T-helper 1 cell treated with Interleukin-12 subunit alpha and Interleukin-12 subunit beta and Interleukin-4 antibody, amounts not matched to agents 30 μg/mL and 1 μg/mL, for 36 hours (primary cell): Measurements from ENCODE around the gene VWA8.
"Not testable (repeated sequence)": the region's sequence is repeated elsewhere in the genome, so short reads cannot be mapped to it uniquely, and the experiment has no call there.

Experiments used
- H3K27ac Mint-ChIP-seq: one replicate; pipeline ENCODE4 v1.8.0; 2021; ENCODE audit warnings: mild to moderate bottlenecking, mixed read lengths
- H3K27me3 Mint-ChIP-seq: one replicate; pipeline ENCODE4 v1.8.0; 2021; ENCODE audit warnings: low read depth, mixed read lengths
- H3K36me3 Mint-ChIP-seq: one replicate; pipeline ENCODE4 v1.8.0; 2021; ENCODE audit warnings: low read depth, mixed read lengths
- H3K4me1 Mint-ChIP-seq: one replicate; pipeline ENCODE4 v1.8.0; 2021; ENCODE audit warnings: low read depth, mixed read lengths
- H3K4me3 Mint-ChIP-seq: one replicate; pipeline ENCODE4 v1.8.0; 2021; ENCODE audit warnings: mild to moderate bottlenecking, moderate library complexity, mixed read lengths
- H3K9me3 Mint-ChIP-seq: one replicate; pipeline ENCODE4 v1.8.0; 2021; ENCODE audit warnings: mixed read lengths

Gene VWA8

DNA sequence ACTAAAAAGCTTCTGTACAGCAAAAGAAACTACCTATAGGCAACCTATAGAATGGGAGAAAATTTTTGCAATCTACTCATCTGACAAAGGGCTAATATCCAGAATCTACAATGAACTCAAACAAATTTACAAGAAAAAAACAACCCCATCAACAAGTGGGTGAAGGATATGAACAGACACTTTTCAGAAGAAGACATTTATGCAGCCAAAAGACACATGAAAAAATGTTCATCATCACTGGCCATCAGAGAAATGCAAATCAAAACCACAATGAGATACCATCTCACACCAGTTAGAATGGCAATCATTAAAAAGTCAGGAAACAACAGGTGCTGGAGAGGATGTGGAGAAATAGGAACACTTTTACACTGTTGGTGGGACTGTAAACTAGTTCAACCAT is 324.3 kb downstream of the VWA8 start:
- H3K36me3 Mint-ChIP-seq, H3K9me3 Mint-ChIP-seq, H3K27me3 Mint-ChIP-seq, H3K27ac Mint-ChIP-seq, H3K4me1 Mint-ChIP-seq, H3K4me3 Mint-ChIP-seq: not testable (repeated sequence)

DNA sequence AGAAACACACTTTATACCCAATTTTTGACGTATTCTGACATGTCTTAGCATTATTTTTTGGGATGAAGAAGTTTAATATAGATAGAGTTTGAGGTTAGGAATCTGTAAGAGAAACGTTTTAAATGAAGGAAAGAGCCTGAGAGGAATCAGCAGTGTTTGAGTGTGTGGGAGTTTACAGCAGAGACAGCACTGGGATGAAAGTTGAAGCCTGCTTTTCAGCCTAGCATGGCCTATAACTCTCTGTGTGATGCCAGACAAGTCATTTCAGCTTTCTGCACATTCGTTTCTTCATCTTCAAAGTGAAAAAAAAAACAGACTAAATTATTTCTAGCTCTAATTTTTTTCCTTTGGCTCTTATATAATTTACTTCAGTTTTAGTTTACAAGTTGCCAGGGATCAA is 326.5 kb downstream of the VWA8 start:
- H3K27ac Mint-ChIP-seq: no peak overlapping the region
- peaks cover 3% of the 10 kb centered on the region for H3K36me3 Mint-ChIP-seq
- no peak overlapping the region for H3K4me3 Mint-ChIP-seq
- H3K9me3 Mint-ChIP-seq: no peaks in the 10 kb centered on the region
- no peaks in the 10 kb centered on the region for H3K27me3 Mint-ChIP-seq
- H3K4me1 Mint-ChIP-seq: no peaks in the 10 kb centered on the region

DNA sequence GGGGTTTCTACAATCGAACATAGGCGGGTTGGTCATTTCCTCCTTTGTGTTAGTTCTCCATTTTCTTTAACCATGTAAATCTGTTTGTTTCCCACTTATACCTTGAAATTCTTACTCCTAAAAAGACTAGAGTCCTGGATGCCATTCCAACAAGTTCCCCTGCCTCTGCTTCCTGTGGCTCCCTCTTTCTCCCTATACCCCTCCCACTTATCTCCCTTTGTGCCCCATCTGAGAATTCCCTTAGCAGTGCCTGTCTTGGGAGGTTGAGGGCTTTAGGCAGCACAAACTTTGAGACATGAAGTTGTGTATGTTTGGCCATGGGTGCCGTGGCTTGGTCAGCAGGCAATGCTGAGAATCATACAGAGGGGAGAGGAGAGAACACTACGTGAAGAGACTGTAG is 327.1 kb downstream of the VWA8 start:
- H3K27me3 Mint-ChIP-seq: no peaks in the 10 kb centered on the region
- H3K4me3 Mint-ChIP-seq: no peak overlapping the region
- peaks cover 2% of the 10 kb centered on the region for H3K36me3 Mint-ChIP-seq
- H3K27ac Mint-ChIP-seq: no peak overlapping the region
- no peaks in the 10 kb centered on the region for H3K9me3 Mint-ChIP-seq
- no peaks in the 10 kb centered on the region for H3K4me1 Mint-ChIP-seq

DNA sequence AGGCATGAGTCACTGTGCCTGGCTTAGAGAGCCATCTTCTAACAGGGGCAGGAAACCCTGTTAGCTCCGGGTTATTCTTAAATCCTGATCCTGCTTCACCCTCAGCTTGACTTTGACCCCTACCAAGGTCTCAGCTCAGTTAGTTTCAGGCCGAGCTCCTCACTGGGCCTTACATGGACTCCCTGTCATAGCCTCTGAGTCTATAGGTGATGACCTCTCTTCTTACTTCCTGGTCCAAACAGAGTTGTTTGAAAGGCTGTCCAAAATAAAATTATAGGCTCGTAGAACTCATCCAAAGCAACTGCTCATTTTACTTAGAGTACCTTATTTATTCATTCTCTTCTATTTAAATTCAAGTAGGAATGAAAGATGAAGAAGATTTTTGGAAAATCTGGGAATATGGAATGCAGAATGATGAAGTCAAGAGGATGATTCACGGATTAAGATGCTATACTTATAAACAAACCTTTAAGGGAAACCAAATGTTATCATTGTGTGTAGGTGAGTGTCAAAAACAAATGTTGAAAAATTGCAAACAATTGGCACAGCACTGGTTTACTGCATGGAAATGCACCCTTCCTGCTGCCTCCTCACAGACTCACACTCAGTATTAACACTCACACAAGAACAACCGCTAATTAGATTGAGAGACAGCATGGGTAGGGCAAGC is 329.5 kb downstream of the VWA8 start:
- H3K4me1 Mint-ChIP-seq: no peaks in the 10 kb centered on the region
- H3K27ac Mint-ChIP-seq: no peak overlapping the region
- H3K9me3 Mint-ChIP-seq: no peaks in the 10 kb centered on the region
- H3K4me3 Mint-ChIP-seq: no peak overlapping the region
- no peaks in the 10 kb centered on the region for H3K27me3 Mint-ChIP-seq
- no peaks in the 10 kb centered on the region for H3K36me3 Mint-ChIP-seq

GRCh38 chr13:41627425-41627824 is 333.5 kb downstream of the VWA8 start:
- Mint-ChIP-seq H3K27ac (no peak overlapping the region), H3K4me3 (no peak overlapping the region), H3K36me3 (peaks cover 7% of the 10 kb centered on the region)

DNA sequence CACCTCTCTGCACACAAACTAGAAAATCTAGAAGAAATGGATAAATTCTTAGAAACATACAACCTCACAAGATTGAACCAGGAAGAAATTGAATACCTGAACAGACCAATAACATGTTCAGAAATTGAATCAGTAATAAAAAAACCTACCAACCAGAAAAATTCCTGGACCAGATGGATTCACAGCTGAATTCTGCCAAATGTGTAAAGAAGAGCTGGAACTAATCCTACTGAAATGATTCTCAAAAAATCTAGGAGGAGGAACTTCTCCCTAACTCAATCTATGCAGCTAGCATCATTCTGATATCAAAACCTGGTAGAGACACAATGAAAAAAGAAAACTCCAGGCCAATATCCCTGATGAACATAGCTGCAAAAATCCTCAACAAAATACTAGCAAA is 336.9 kb downstream of the VWA8 start:
- Mint-ChIP-seq H3K9me3 (peaks cover 9% of the 10 kb centered on the region), H3K27me3 (no peaks in the 10 kb centered on the region), H3K36me3 (peaks cover 14% of the 10 kb centered on the region), H3K4me3 (no peak overlapping the region), H3K4me1 (no peaks in the 10 kb centered on the region), H3K27ac (no peak overlapping the region)

More at GRCh38 chr13:41627425-41627824, 333.5 kb downstream of the VWA8 start:
- Mint-ChIP-seq H3K9me3 (no peaks in the 10 kb centered on the region), H3K27me3 (no peaks in the 10 kb centered on the region), H3K4me1 (no peaks in the 10 kb centered on the region)

GRCh38 chr13:41622432-41623429 is 338.2 kb downstream of the VWA8 start:
- no peaks in the 10 kb centered on the region for H3K4me1 Mint-ChIP-seq
- no peak overlapping the region for H3K27ac Mint-ChIP-seq
- H3K36me3 Mint-ChIP-seq: peaks cover 15% of the 10 kb centered on the region
- peaks cover 12% of the 10 kb centered on the region for H3K9me3 Mint-ChIP-seq
- no peaks in the 10 kb centered on the region for H3K27me3 Mint-ChIP-seq
- no peak overlapping the region for H3K4me3 Mint-ChIP-seq

GRCh38 chr13:41621716-41622431 is 339.0 kb downstream of the VWA8 start:
- Mint-ChIP-seq H3K4me3 (no peak overlapping the region), H3K4me1 (no peaks in the 10 kb centered on the region), H3K36me3 (peaks cover 15% of the 10 kb centered on the region), H3K27ac (no peak overlapping the region), H3K27me3 (no peaks in the 10 kb centered on the region), H3K9me3 (peaks cover 12% of the 10 kb centered on the region)

DNA sequence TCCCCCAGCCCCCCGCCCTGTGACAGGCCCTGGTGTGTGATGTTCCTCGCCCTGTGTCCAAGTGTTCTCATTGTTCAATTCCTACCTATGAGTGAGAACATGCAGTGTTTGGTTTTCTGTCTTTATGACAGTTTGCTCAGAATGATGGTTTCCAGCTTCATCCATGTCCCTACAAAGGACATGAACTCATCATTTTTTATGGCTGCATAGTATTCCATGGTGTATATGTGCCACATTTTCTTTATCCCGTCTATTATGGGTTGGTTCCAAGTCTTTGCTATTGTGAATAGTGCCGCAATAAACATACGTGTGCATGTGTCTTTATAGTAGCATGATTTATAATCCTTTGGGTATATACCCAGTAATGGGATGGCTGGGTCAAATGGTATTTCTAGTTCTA is 343.3 kb downstream of the VWA8 start:
- H3K9me3 Mint-ChIP-seq: peaks cover 12% of the 10 kb centered on the region
- H3K27me3 Mint-ChIP-seq, H3K27ac Mint-ChIP-seq, H3K4me1 Mint-ChIP-seq, H3K4me3 Mint-ChIP-seq: not testable (repeated sequence)
- H3K36me3 Mint-ChIP-seq: peaks cover 12% of the 10 kb centered on the region

DNA sequence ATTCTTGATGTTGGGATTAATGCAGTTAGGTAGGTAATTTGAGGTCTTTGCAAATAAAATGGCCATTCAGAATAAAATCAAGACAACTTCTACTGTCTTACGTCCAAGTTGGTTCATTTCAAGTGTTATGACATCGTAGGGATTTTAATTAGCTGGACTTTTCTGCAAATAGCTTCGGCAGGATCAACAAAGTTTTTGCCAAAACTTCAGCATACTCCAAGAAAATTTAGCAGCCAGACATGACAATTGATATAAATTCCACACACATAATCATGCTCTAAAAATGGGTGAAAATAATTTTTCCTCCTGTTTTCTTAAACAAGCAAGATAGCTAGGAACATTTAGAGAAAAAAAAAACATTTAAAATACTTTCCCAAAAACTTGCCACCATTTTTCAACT is 344.8 kb downstream of the VWA8 start:
- H3K36me3 Mint-ChIP-seq: peaks cover 12% of the 10 kb centered on the region
- H3K4me1 Mint-ChIP-seq: no peaks in the 10 kb centered on the region
- no peaks in the 10 kb centered on the region for H3K27me3 Mint-ChIP-seq
- peaks cover 12% of the 10 kb centered on the region for H3K9me3 Mint-ChIP-seq
- H3K27ac Mint-ChIP-seq: no peak overlapping the region
- H3K4me3 Mint-ChIP-seq: no peak overlapping the region

DNA sequence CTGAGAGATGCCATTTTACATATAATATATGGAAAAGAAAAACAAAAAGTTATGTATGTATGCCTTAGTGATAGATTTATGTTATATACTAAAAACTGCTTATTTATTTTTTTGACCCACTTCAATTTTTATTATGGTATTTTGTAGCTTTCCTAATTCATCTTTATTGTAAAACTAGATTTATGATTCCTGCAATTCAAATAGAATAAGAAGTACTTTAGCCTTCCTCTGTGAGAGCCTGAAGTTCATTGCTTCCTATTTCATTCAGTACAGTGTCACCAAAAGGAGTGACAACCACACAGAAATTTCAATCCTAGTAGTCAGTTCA is 345.4 kb downstream of the VWA8 start:
- peaks cover 12% of the 10 kb centered on the region for H3K9me3 Mint-ChIP-seq
- H3K36me3 Mint-ChIP-seq: peaks cover 12% of the 10 kb centered on the region
- H3K4me3 Mint-ChIP-seq: no peak overlapping the region
- H3K27ac Mint-ChIP-seq: no peak overlapping the region
- no peaks in the 10 kb centered on the region for H3K4me1 Mint-ChIP-seq
- H3K27me3 Mint-ChIP-seq: no peaks in the 10 kb centered on the region

GRCh38 chr13:41614671-41615527 is 346.0 kb downstream of the VWA8 start:
- H3K9me3 Mint-ChIP-seq: peaks cover 6% of the 10 kb centered on the region
- H3K27ac Mint-ChIP-seq: no peak overlapping the region
- H3K4me1 Mint-ChIP-seq: no peaks in the 10 kb centered on the region
- no peak overlapping the region for H3K4me3 Mint-ChIP-seq
- peaks cover 7% of the 10 kb centered on the region for H3K36me3 Mint-ChIP-seq
- no peaks in the 10 kb centered on the region for H3K27me3 Mint-ChIP-seq

- Mint-ChIP-seq H3K36me3 (peaks cover 9% of the 10 kb centered on the region), H3K27ac (no peak overlapping the region), H3K9me3 (peaks cover 5% of the 10 kb centered on the region), H3K27me3 (no peaks in the 10 kb centered on the region), H3K4me3 (no peak overlapping the region), H3K4me1 (no peaks in the 10 kb centered on the region)
Measured at GRCh38 chr13:41613984-41614661, 346.8 kb downstream of the VWA8 start.
